ENCODE results near the gene TYW1B. TPM values are rescaled to one million over a fixed set of nuclear protein-coding genes. Genes with fewer than 3 reads are reported as not detected.
"Not testable (repeated sequence)": the region's sequence is repeated elsewhere in the genome, so short reads cannot be mapped to it uniquely, and the experiment has no call there.

TYW1B gene, protein sequence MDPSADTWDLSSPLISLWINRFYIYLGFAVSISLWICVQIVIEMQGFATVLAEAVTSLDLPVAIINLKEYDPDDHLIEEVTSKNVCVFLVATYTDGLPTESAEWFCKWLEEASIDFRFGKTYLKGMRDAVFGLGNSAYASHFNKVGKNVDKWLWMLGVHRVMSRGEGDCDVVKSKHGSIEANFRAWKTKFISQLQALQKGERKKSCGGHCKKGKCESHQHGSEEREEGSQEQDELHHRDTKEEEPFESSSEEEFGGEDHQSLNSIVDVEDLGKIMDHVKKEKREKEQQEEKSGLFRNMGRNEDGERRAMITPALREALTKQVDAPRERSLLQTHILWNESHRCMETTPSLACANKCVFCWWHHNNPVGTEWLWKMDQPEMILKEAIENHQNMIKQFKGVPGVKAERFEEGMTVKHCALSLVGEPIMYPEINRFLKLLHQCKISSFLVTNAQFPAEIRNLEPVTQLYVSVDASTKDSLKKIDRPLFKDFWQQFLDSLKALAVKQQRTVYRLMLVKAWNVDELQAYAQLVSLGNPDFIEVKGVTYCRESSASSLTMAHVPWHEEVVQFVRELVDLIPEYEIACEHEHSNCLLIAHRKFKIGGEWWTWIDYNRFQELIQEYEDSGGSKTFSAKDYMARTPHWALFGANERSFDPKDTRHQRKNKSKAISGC
- 0.09 and 0.78 TPM in 2 replicates for total RNA-seq (2014; rRNA removed; shearing (Covaris generic); ENCODE audit: low replicate concordance)

GRCh38 chr7:72827839-72828591, at the start of gene TYW1B:
Gene TYW1B, minus strand, starts transcription at chr7:72828200. Its CDS starts 125 bp downstream, at chr7:72828075.
- peak; percentile 99 for DNase-seq (ENCODE audit: low read depth)
- in situ Hi-C loops (cut with HindIII; ENCODE audit: low pct_unique_long_range_greater_than_20kb, low sequenced_read_pairs), result not testable (repeated sequence)

GRCh38 chr7:72867591-72867990, 39.6 kb upstream of the TYW1B start:
- in situ Hi-C loops (cut with HindIII; ENCODE audit: low pct_unique_long_range_greater_than_20kb, low sequenced_read_pairs); DNase-seq (ENCODE audit: low read depth): not testable (repeated sequence)

DNA sequence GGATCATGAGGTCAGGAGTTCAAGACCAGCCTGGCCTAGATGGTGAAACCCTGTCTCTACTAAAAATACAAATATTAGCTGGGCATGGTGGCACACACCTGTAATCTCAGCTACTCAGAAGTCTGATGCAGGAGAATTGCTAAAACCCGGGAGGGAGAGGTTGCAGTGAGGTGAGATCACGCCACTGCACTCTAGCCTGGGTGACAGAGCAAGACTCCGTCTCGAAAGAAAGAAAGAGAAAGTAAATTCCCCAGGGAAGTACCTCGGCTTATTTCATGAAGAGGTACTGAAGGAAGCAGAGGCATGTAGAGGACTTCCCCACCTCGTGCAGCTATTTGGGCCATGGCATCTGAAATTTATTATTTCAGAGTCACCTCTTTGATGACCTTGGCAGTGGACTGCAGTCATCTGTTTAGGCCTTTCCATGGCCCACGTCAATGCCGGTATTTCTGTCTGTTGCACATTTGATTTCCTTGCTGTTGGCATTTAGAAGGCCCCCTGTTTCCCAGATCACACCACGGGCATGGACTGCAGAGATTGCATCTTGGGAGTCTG, 30.9 kb upstream of the TYW1B start:
- in situ Hi-C loops (cut with HindIII; ENCODE audit: low pct_unique_long_range_greater_than_20kb, low sequenced_read_pairs); DNase-seq (ENCODE audit: low read depth): not testable (repeated sequence)

DNA sequence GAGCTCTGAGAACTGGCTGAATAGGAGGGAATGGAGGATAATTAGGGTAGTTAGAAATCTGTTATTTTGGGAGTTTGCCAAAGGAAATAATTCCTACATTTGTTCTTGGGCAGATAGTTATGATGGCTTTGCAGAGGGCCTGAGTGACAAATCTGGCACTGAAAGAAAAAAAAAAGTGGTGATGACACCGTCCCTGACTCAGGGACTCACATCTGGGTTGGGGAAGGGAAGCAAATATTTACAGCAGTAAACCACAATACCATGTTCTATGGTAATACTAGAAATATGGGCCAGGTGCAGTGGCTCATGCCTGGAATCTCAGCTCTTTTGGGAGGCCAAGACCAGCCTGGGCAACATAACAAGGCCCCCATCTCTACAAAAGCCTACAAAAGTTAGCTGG, 29.9 kb upstream of the TYW1B start:
- DNase-seq (ENCODE audit: low read depth); in situ Hi-C loops (cut with HindIII; ENCODE audit: low pct_unique_long_range_greater_than_20kb, low sequenced_read_pairs): not testable (repeated sequence)

DNA sequence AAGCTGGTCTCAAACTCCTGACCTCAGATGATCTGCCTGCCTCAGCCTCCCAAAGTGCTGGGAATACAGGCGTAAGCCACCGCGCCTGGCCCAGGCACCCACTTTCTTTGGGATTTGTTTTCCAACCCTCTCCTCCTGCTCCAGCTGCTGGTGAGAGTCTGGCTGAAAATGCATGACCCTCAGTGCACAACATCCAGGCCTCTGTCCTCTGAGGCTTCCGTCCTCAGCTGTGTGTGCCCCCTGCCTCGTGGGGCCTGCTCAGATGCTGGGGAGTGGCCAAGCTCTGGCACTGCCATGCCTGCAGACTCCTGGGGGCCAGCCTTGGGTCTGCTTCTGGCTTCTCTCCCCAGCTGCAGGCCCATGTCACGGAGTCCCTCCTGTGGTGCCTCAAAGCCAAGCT, 27.3 kb upstream of the TYW1B start:
- DNase-seq (ENCODE audit: low read depth); in situ Hi-C loops (cut with HindIII; ENCODE audit: low pct_unique_long_range_greater_than_20kb, low sequenced_read_pairs): not testable (repeated sequence)

DNA sequence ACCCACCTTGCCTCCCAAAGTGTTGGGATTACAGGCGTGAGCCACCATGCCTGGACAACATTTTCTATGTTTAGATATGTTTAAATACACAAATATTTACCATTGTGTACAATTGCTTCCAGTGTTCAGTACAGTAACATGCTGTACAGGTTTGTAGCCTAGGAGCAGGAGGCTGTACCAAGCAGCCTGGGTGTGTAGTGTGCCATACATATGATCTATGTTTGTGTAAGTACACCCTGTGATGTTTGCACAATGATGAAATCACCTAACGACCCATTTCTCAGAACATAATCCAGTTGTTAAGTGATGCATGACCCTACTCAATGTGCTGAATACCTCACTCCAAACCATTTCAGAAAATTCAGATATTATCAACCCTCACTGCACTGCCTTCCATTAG, 24.9 kb upstream of the TYW1B start:
- DNase-seq (ENCODE audit: low read depth); in situ Hi-C loops (cut with HindIII; ENCODE audit: low pct_unique_long_range_greater_than_20kb, low sequenced_read_pairs): not testable (repeated sequence)

GRCh38 chr7:72850746-72851145, 22.7 kb upstream of the TYW1B start:
- DNase-seq (ENCODE audit: low read depth); in situ Hi-C loops (cut with HindIII; ENCODE audit: low pct_unique_long_range_greater_than_20kb, low sequenced_read_pairs): not testable (repeated sequence)

GRCh38 chr7:72844146-72844545, 16.1 kb upstream of the TYW1B start:
- DNase-seq (ENCODE audit: low read depth); in situ Hi-C loops (cut with HindIII; ENCODE audit: low pct_unique_long_range_greater_than_20kb, low sequenced_read_pairs): not testable (repeated sequence)

DNA sequence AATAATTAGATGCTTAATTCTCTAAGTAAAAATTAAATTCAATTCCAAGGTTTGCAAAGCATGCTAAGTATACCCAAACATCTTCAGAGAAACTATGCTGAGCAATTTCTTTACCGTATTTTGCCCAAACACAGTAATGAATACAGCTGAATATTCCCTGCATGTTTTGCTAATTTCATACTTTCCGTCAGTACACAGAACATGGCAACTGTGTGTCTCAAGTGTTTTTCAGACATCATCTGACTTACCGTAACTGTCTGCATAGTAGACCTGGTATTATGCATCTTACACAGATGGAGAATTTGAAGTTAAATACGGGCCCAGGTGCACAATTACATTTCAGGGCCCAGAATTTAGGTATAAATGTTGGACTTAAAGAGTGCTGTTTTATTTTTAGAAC, 15.2 kb upstream of the TYW1B start:
- DNase-seq (ENCODE audit: low read depth); in situ Hi-C loops (cut with HindIII; ENCODE audit: low pct_unique_long_range_greater_than_20kb, low sequenced_read_pairs): not testable (repeated sequence)

GRCh38 chr7:72840966-72841511, 13.0 kb upstream of the TYW1B start:
- in situ Hi-C loops (cut with HindIII; ENCODE audit: low pct_unique_long_range_greater_than_20kb, low sequenced_read_pairs), result not testable (repeated sequence)
- peak; percentile 12 for DNase-seq (ENCODE audit: low read depth)

GRCh38 chr7:72838315-72838714, 10.3 kb upstream of the TYW1B start:
- in situ Hi-C loops (cut with HindIII; ENCODE audit: low pct_unique_long_range_greater_than_20kb, low sequenced_read_pairs); DNase-seq (ENCODE audit: low read depth): not testable (repeated sequence)

DNA sequence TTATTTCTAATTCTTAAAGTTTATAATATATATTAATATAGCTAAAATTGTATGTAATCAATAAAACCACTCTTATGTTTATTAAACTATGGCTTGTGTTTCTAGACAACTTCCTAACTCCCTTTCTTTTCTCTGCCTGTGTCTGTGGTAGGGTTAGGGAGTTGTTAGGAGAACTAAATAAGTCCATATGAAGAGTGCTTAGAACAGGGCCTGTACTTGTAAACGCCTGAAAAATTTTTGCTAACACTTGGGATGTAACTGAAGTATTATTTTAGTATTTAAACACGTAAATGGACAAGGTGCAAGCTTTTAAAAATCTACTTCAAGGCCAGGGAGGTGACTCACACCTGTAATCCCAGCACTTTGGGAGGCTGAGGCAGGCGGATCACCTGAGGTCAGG, 9.3 kb upstream of the TYW1B start:
- in situ Hi-C loops (cut with HindIII; ENCODE audit: low pct_unique_long_range_greater_than_20kb, low sequenced_read_pairs); DNase-seq (ENCODE audit: low read depth): not testable (repeated sequence)

GRCh38 chr7:72830567-72830966, 2.6 kb upstream of the TYW1B start:
- in situ Hi-C loops (cut with HindIII; ENCODE audit: low pct_unique_long_range_greater_than_20kb, low sequenced_read_pairs); DNase-seq (ENCODE audit: low read depth): not testable (repeated sequence)

GRCh38 chr7:72829687-72830354, 1.8 kb upstream of the TYW1B start:
- in situ Hi-C loops (cut with HindIII; ENCODE audit: low pct_unique_long_range_greater_than_20kb, low sequenced_read_pairs), result not testable (repeated sequence)
- DNase-seq (ENCODE audit: low read depth), result peak; percentile 73

DNA sequence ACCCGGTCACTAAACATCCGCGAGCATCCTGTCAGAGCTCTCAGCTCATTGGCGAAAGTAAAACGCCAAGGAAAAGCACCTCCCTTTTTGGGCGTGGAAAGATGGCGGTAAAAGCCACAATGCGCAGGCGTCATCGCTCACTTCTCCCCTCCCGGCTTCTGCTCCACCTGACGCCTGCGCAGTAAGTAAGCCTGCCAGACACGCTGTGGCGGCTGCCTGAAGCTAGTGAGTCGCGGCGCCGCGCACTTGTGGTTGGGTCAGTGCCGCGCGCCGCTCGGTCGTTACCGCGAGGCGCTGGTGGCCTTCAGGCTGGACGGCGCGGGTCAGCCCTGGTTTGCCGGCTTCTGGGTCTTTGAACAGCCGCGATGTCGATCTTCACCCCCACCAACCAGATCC, 1.3 kb upstream of the TYW1B start:
- in situ Hi-C loops (cut with HindIII; ENCODE audit: low pct_unique_long_range_greater_than_20kb, low sequenced_read_pairs), result not testable (repeated sequence)
- peak; percentile 96 for DNase-seq (ENCODE audit: low read depth)

GRCh38 chr7:72823765-72824732, 4.0 kb downstream of the TYW1B start:
- peak; percentile 44 for DNase-seq (ENCODE audit: low read depth)
- in situ Hi-C loops (cut with HindIII; ENCODE audit: low pct_unique_long_range_greater_than_20kb, low sequenced_read_pairs), result not testable (repeated sequence)

Data from Caki2 (cell line).